SK-N-SH (cell line): ENCODE measurements around the gene SLC12A9. TPM values are rescaled to one million over a fixed set of nuclear protein-coding genes. Genes with fewer than 3 reads are reported as not detected.

Source experiments
- CTCF ChIA-PET: fragments of 300-600, 350-600 bp; formaldehyde crosslinking; extraction: SDS; loops from one replicate; lab custom pipeline; 2021; lab: Yijun Ruan, JAX
- POLR2A ChIA-PET: fragments of 350-600 bp; sonication (Branson Sonifier 250); formaldehyde crosslinking; extraction: SDS; loops from one replicate; lab custom pipeline; 2020; ENCODE audit warnings: antibody characterized with exemption, inconsistent platforms; lab: Yijun Ruan, JAX
- DNase-seq: peaks from one replicate; pipeline ENCODE4 v3.0.0; 2012
- H2AFZ ChIP-seq: fragments of 200-600 bp; sonication (generic); 2 replicates; pipeline ENCODE4 v1.8.1; 2016; ENCODE audit warnings: antibody characterized with exemption, mild to moderate bottlenecking, low read depth
- H3F3A ChIP-seq: fragments of 200-600 bp; sonication (generic); replicated peaks from 2 replicates; pipeline ENCODE3; 2016; ENCODE audit warnings: antibody characterized with exemption, mild to moderate bottlenecking; ENCODE audit not compliant: insufficient read depth
- H3K27ac ChIP-seq, 2 experiments: fragments of 200-500 bp in 1 of 2; fragments of 200-600 bp in 1 of 2; sonication (Bioruptor generic) in 1 of 2; sonication (generic), shearing (Covaris generic) in 1 of 2; 2 replicates each; pipeline versions ENCODE4 v1.5.1 to v1.6.1; 2014 to 2016; ENCODE audit warnings: low read depth in 2 of 2, inconsistent platforms in 1 of 2, low read length in 1 of 2, mild to moderate bottlenecking in 1 of 2, mixed read lengths in 1 of 2
- H3K27me3 ChIP-seq: fragments of 200-600 bp; sonication (generic), shearing (Covaris generic); 2 replicates; pipeline ENCODE4 v1.6.1; 2016; ENCODE audit warnings: mixed run types; ENCODE audit not compliant: insufficient read depth
- H3K36me3 ChIP-seq, 2 experiments: fragments of 200-500 bp in 1 of 2; fragments of 200-600 bp in 1 of 2; sonication (Bioruptor generic) in 1 of 2; sonication (generic) in 1 of 2; replicated peaks in 1 of 2; 2 replicates each; pipeline versions ENCODE3 to v1.5.1; 2014 to 2016; ENCODE audit warnings: low read length in 1 of 2, mild to moderate bottlenecking in 1 of 2; ENCODE audit not compliant: insufficient read depth in 2 of 2, control insufficient read depth in 1 of 2
- H3K4me1 ChIP-seq, 2 experiments: fragments of 200-500 bp in 1 of 2; fragments of 200-600 bp in 1 of 2; sonication (Bioruptor generic) in 1 of 2; sonication (generic), shearing (Covaris generic) in 1 of 2; 2 replicates each; pipeline versions ENCODE4 v1.5.1 to v1.6.1; 2014 to 2016; ENCODE audit warnings: low read depth in 1 of 2, low read length in 1 of 2, mixed run types in 1 of 2; ENCODE audit not compliant: insufficient read depth in 2 of 2, control insufficient read depth in 1 of 2
- H3K4me2 ChIP-seq: fragments of 200-600 bp; sonication (generic), shearing (Covaris generic); 2 replicates; pipeline ENCODE4 v1.6.1; 2017; ENCODE audit warnings: mixed run types
- H3K4me3 ChIP-seq, 2 experiments: fragments of 200-500 bp in 1 of 2; fragments of 200-600 bp in 1 of 2; sonication (Bioruptor generic) in 1 of 2; sonication (generic), shearing (Covaris generic) in 1 of 2; 2 replicates each; pipeline versions ENCODE4 v1.5.1 to v1.8.1; 2014 to 2016; ENCODE audit warnings: low read depth in 2 of 2, inconsistent platforms in 1 of 2, low read length in 1 of 2, mild to moderate bottlenecking in 1 of 2, mixed read lengths in 1 of 2, moderate library complexity in 1 of 2
- H3K79me2 ChIP-seq: fragments of 200-600 bp; sonication (generic); 2 replicates; pipeline ENCODE4 v1.8.1; 2017; ENCODE audit warnings: mild to moderate bottlenecking; ENCODE audit not compliant: insufficient read depth
- H3K9ac ChIP-seq: fragments of 200-600 bp; sonication (generic); 2 replicates; pipeline ENCODE4 v1.6.1; 2017; ENCODE audit warnings: mixed run types
- H3K9me2 ChIP-seq: fragments of 200-600 bp; sonication (generic); 2 replicates; pipeline ENCODE4 v1.6.1; 2017; ENCODE audit warnings: mixed run types
- H3K9me3 ChIP-seq: fragments of 200-600 bp; sonication (generic); 2 replicates; pipeline ENCODE4 v1.6.1; 2017; ENCODE audit warnings: mixed run types, mild to moderate bottlenecking, moderate library complexity
- H4K20me1 ChIP-seq: fragments of 200-600 bp; sonication (generic); 2 replicates; pipeline ENCODE4 v1.6.1; 2017; ENCODE audit warnings: mild to moderate bottlenecking, mixed run types; ENCODE audit not compliant: insufficient read depth
- CTCF ChIP-seq: fragments of 200-600 bp; sonication (generic); IDR thresholded peaks from 2 replicates; pipeline ENCODE4 v1.6.1; 2017; ENCODE audit warnings: antibody characterized with exemption, mild to moderate bottlenecking, moderate library complexity
- FOXJ3 ChIP-seq: sonication (generic); formaldehyde crosslinking; IDR thresholded peaks from 2 replicates; pipeline ENCODE4 v1.5.1; 2020; ENCODE audit warnings: mild to moderate bottlenecking, missing genetic modification reagents
- FOXM1 ChIP-seq: IDR thresholded peaks from 2 replicates; pipeline ENCODE4 v1.4.0; 2012; ENCODE audit warnings: low read depth, mild to moderate bottlenecking
- GABPA ChIP-seq: IDR thresholded peaks from 2 replicates; pipeline ENCODE4 v1.4.0; 2012; ENCODE audit warnings: low read depth, mild to moderate bottlenecking
- IRF3 ChIP-seq: fragments of 150-350 bp; IDR thresholded peaks from 2 replicates; pipeline ENCODE4 v1.6.1; 2016; ENCODE audit warnings: mild to moderate bottlenecking, low read depth, low read length
- MAX ChIP-seq: IDR thresholded peaks from 2 replicates; pipeline ENCODE4 v1.4.0; 2012; ENCODE audit warnings: low read depth
- RAD21 ChIP-seq: IDR thresholded peaks from 2 replicates; pipeline ENCODE4 v1.6.1; 2012; ENCODE audit warnings: mild to moderate bottlenecking, low read length
- RCOR1 ChIP-seq: fragments of 150-350 bp; IDR thresholded peaks from 2 replicates; pipeline ENCODE4 v1.6.1; 2017; ENCODE audit warnings: antibody characterized with exemption, low read length
- SMC3 ChIP-seq: IDR thresholded peaks from 2 replicates; pipeline ENCODE4 v1.6.1; 2012; ENCODE audit warnings: low read depth, low read length, improper control_type of control experiment
- TCF12 ChIP-seq: IDR thresholded peaks from 2 replicates; pipeline ENCODE4 v1.4.0; 2012
- TEAD4 ChIP-seq: IDR thresholded peaks from 2 replicates; pipeline ENCODE4 v1.4.0; 2012; ENCODE audit warnings: mild to moderate bottlenecking, borderline replicate concordance; ENCODE audit not compliant: insufficient read depth
- USF1 ChIP-seq: IDR thresholded peaks from 2 replicates; pipeline ENCODE4 v1.4.0; 2012; ENCODE audit warnings: low read depth, borderline replicate concordance
- YY1 ChIP-seq: IDR thresholded peaks from 2 replicates; pipeline ENCODE4 v1.4.0; 2012; ENCODE audit warnings: low read depth, mild to moderate bottlenecking
- WGBS: methylation state at CpG from one replicate; pipeline ENCODE4 v1.1.6; 2017; ENCODE audit warnings: low lambda C conversion rate; 5-methylcytosine and 5-hydroxymethylcytosine counted together
- polyA plus RNA-seq, 3 experiments: library from polyadenylated mRNA; depleted of rRNA; stranded (reverse); fragments of >200 nt; gene quantifications; 2 replicates each; pipeline ENCODE4 v1.2.3, GENCODE V29; 2012
- TF ChIP-seq, protein P1 (sequence below): fragments of 150-350 bp; IDR thresholded peaks from 2 replicates; pipeline ENCODE4 v1.6.1; 2017; ENCODE audit warnings: antibody characterized with exemption, low read length, low read depth, borderline replicate concordance
- TF ChIP-seq, protein P2 (sequence below): IDR thresholded peaks from 2 replicates; pipeline ENCODE4 v1.4.0; 2012; ENCODE audit warnings: low read depth, borderline replicate concordance

The SLC12A9 gene
- polyA plus RNA-seq, 1 of the 3 experiments (the other 2 are of a cell fraction) = 29.7 TPM

DNA sequence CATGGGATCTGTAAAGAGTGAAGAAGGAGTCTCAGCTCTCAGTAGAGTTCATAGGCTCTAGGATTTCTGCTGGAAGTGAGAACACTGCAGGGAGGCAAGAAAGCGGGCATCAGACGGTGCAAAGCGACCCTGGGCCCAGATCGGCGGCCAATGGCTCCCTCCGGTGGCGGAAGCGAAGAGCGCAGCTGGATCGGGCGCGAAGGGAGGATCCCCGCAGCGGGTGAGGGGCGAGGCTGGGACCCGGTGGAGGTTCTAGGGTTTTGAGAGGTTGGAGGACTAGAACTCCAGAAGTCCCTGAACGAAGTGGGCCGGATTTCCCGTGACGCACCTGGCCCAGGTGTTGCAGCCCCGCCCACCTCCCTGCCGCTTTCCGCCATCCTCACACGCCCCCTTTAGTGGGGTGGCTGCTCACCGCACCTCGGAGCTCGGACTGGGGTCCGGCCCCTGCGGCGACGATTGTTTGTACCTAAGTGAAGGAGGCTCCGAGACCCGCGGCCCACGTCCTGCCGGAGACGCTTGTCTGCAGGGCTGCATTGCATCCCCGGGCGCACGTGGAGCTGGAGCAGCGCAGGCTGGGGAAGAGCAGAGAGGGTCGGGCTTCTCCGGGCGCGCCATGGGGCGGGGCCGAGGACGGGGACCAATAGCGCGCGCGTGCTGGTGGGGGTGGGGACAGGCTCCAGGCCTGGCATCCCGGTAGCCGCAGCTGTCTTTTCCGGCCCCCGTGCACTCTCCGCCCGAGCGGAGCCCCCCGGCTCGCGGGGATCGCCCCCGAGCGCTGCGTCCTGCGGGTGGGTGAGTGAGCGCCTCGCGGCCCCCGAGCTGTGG lies at the start of gene SLC12A9 (continued):
- peak; percentile 48; the same call in 1 of the 2 replicates for TF ChIP-seq USF1
- TF ChIP-seq GABPA = no peak; the same call in 1 of the 2 replicates
- no peak for TF ChIP-seq RCOR1
- peak; percentile 99 for TF ChIP-seq CTCF
- TF ChIP-seq MAX = peak; percentile 100
- TF ChIP-seq, protein P1, sequence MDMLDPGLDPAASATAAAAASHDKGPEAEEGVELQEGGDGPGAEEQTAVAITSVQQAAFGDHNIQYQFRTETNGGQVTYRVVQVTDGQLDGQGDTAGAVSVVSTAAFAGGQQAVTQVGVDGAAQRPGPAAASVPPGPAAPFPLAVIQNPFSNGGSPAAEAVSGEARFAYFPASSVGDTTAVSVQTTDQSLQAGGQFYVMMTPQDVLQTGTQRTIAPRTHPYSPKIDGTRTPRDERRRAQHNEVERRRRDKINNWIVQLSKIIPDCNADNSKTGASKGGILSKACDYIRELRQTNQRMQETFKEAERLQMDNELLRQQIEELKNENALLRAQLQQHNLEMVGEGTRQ = no peak
- no peak for TF ChIP-seq FOXM1
- peak; percentile 96 for TF ChIP-seq SMC3
- TF ChIP-seq, protein P2, sequence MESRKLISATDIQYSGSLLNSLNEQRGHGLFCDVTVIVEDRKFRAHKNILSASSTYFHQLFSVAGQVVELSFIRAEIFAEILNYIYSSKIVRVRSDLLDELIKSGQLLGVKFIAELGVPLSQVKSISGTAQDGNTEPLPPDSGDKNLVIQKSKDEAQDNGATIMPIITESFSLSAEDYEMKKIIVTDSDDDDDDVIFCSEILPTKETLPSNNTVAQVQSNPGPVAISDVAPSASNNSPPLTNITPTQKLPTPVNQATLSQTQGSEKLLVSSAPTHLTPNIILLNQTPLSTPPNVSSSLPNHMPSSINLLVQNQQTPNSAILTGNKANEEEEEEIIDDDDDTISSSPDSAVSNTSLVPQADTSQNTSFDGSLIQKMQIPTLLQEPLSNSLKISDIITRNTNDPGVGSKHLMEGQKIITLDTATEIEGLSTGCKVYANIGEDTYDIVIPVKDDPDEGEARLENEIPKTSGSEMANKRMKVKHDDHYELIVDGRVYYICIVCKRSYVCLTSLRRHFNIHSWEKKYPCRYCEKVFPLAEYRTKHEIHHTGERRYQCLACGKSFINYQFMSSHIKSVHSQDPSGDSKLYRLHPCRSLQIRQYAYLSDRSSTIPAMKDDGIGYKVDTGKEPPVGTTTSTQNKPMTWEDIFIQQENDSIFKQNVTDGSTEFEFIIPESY = peak; percentile 9; the same call in 1 of the 2 replicates
- no peak for TF ChIP-seq TCF12
- no peak for TF ChIP-seq FOXJ3 (CRISPR knock-in tag)

DNA sequence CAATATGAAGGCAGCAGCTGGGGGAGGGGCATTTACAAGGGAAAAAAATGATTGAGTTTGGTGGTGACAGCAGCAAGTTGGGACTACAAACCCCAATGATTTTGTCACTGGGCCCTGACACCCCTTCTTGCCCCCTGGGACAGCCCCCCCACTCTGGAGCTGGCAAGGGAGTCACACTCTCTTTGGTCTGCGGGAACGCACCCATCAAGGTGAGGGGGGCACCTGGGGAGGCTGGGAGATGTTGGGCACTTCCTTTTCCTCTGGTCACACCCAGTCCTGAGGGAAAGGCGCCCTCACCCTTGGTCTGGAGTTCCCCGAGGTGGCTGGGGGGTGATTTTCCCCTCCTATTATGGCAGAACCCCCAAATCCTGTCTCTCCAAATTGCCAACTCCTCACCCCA lies 49.6 kb upstream of the SLC12A9 start:
- Histone ChIP-seq H3K4me2 (peak overlapping the region; percentile 57), H3K4me1 (peaks cover 21% of the 10 kb centered on the region in 2 experiments; a peak in 3 of 4 replicates), H2AFZ (no peak overlapping the region), H4K20me1 (no peaks in the 10 kb centered on the region), H3K36me3 (peaks cover 10 to 25% of the 10 kb centered on the region in 2 experiments), H3K9me2 (no peaks in the 10 kb centered on the region), H3K4me3 (no peak overlapping the region), H3F3A (peaks cover 24% of the 10 kb centered on the region), H3K27ac (peak overlapping the region; percentile 4 to 58; a peak in 2 of 4 replicates), H3K27me3 (no peaks in the 10 kb centered on the region), H3K9me3 (no peaks in the 10 kb centered on the region), H3K9ac (no peak overlapping the region), H3K79me2 (no peaks in the 10 kb centered on the region)
- no peak for DNase-seq
- 59% methylated on average over 2 of the region's 4 CpGs for WGBS
- POLR2A ChIA-PET = interaction anchor here (1.0 kb wide), 2 partner anchors 48 to 87 kb away, joined by 3 to 4 read pairs; partner anchors contain the start of gene UFSP1
- CTCF ChIA-PET = interaction anchor here (1.5 to 16.7 kb wide), 6 partner anchors 11 to 97 kb away, joined by 5 to 398 read pairs (median 91); partner anchors contain the start of genes EPHB4, EPO, POP7 and SLC12A9
- no peak for TF ChIP-seq YY1
- TF ChIP-seq TEAD4 = no peak
- TF ChIP-seq USF1 = no peak
- TF ChIP-seq, protein P2 = no peak
- no peak for TF ChIP-seq CTCF
- no peak for TF ChIP-seq RAD21
- TF ChIP-seq IRF3 = no peak
